HEK293 (cell line): ENCODE data around the gene ASPSCR1.
A peak's percentile ranks its signal among the peaks of the same experiment; 100 is the strongest.

Experiments
- GLIS1 ChIP-seq: fragments of 450-650 bp; formaldehyde crosslinking; IDR thresholded peaks from 2 replicates; pipeline ENCODE4 v1.5.1; 2016; ENCODE audit warnings: missing biosample characterization, missing genetic modification characterization
- GLIS2 ChIP-seq: fragments of 450-650 bp; formaldehyde crosslinking; IDR thresholded peaks from 2 replicates; pipeline ENCODE4 v1.5.1; 2016; ENCODE audit warnings: missing biosample characterization, missing genetic modification characterization
- HOXC10 ChIP-seq: sonication (generic); formaldehyde crosslinking; IDR thresholded peaks from 2 replicates; pipeline ENCODE4 v1.8.1; 2023; ENCODE audit warnings: mild to moderate bottlenecking, missing genetic modification reagents
- KLF8 ChIP-seq: fragments of 450-650 bp; formaldehyde crosslinking; IDR thresholded peaks from 2 replicates; pipeline ENCODE4 v1.5.1; 2016; ENCODE audit warnings: missing biosample characterization, missing genetic modification characterization
- SP2 ChIP-seq: fragments of 450-650 bp; formaldehyde crosslinking; IDR thresholded peaks from 2 replicates; pipeline ENCODE4 v1.5.1; 2016; ENCODE audit warnings: missing biosample characterization, missing genetic modification characterization
- ZBTB17 ChIP-seq: fragments of 450-650 bp; formaldehyde crosslinking; IDR thresholded peaks from 2 replicates; pipeline ENCODE4 v1.5.1; 2016; ENCODE audit warnings: missing biosample characterization, missing genetic modification characterization
- ZBTB20 ChIP-seq: fragments of 450-650 bp; formaldehyde crosslinking; IDR thresholded peaks from 2 replicates; pipeline ENCODE4 v1.5.1; 2016; ENCODE audit warnings: missing biosample characterization, missing genetic modification characterization
- ZFP69B ChIP-seq: fragments of 450-650 bp; formaldehyde crosslinking; IDR thresholded peaks from 2 replicates; pipeline ENCODE4 v1.5.1; 2016; ENCODE audit warnings: missing biosample characterization, missing genetic modification characterization
- ZNF133 ChIP-seq: fragments of 450-650 bp; formaldehyde crosslinking; IDR thresholded peaks from 2 replicates; pipeline ENCODE4 v1.5.1; 2016; ENCODE audit warnings: missing biosample characterization, missing genetic modification characterization
- ZNF19 ChIP-seq: fragments of 450-650 bp; formaldehyde crosslinking; IDR thresholded peaks from 2 replicates; pipeline ENCODE4; 2016; ENCODE audit warnings: missing biosample characterization, missing genetic modification characterization, low read depth
- ZNF202 ChIP-seq: fragments of 450-650 bp; formaldehyde crosslinking; IDR thresholded peaks from 2 replicates; pipeline ENCODE4 v1.5.1; 2016; ENCODE audit warnings: missing biosample characterization, missing genetic modification characterization, borderline replicate concordance
- ZNF324 ChIP-seq: fragments of 450-650 bp; formaldehyde crosslinking; IDR thresholded peaks from 2 replicates; pipeline ENCODE4 v1.5.1; 2016; ENCODE audit warnings: missing biosample characterization, missing genetic modification characterization
- ZNF335 ChIP-seq: fragments of 450-650 bp; formaldehyde crosslinking; conservative IDR thresholded peaks from 2 replicates; pipeline ENCODE4 v1.5.1; 2016; ENCODE audit warnings: missing biosample characterization, missing genetic modification characterization
- ZNF549 ChIP-seq: fragments of 450-650 bp; IDR thresholded peaks from 2 replicates; pipeline ENCODE4 v1.5.1; 2018; ENCODE audit warnings: missing biosample characterization, missing genetic modification characterization, mild to moderate bottlenecking, inconsistent platforms, moderate library complexity
- ZNF600 ChIP-seq: fragments of 450-650 bp; formaldehyde crosslinking; IDR thresholded peaks from 2 replicates; pipeline ENCODE4 v1.5.1; 2016; ENCODE audit warnings: missing biosample characterization, missing genetic modification characterization
- ZNF654 ChIP-seq: fragments of 450-650 bp; formaldehyde crosslinking; IDR thresholded peaks from 2 replicates; pipeline ENCODE4 v1.5.1; 2016; ENCODE audit warnings: low read depth, missing biosample characterization, missing genetic modification characterization
- ZNF707 ChIP-seq: fragments of 450-650 bp; formaldehyde crosslinking; IDR thresholded peaks from 2 replicates; pipeline ENCODE4 v1.5.1; 2016; ENCODE audit warnings: missing biosample characterization, missing genetic modification characterization
- ZNF76 ChIP-seq: fragments of 450-650 bp; formaldehyde crosslinking; IDR thresholded peaks from 2 replicates; pipeline ENCODE4; 2016; ENCODE audit warnings: low read depth, missing biosample characterization, missing genetic modification characterization, borderline replicate concordance
- ZNF792 ChIP-seq: fragments of 450-650 bp; formaldehyde crosslinking; IDR thresholded peaks from 2 replicates; pipeline ENCODE4 v1.5.1; 2016; ENCODE audit warnings: missing biosample characterization, missing genetic modification characterization
- ZNF843 ChIP-seq: fragments of 450-650 bp; formaldehyde crosslinking; IDR thresholded peaks from 2 replicates; pipeline ENCODE4 v1.5.1; 2016; ENCODE audit warnings: missing biosample characterization, missing genetic modification characterization
- TF ChIP-seq, protein P1 (sequence below): fragments of 450-650 bp; formaldehyde crosslinking; IDR thresholded peaks from 2 replicates; pipeline ENCODE4 v1.5.1; 2016; ENCODE audit warnings: missing biosample characterization, missing genetic modification characterization
- TF ChIP-seq, protein P2 (sequence below): fragments of 450-650 bp; formaldehyde crosslinking; IDR thresholded peaks from 2 replicates; pipeline ENCODE4; 2016; ENCODE audit warnings: missing biosample characterization, missing genetic modification characterization
- TF ChIP-seq, protein P3 (sequence below): fragments of 450-650 bp; formaldehyde crosslinking; IDR thresholded peaks from 2 replicates; pipeline ENCODE4 v1.5.1; 2016; ENCODE audit warnings: missing biosample characterization, missing genetic modification characterization, low read depth
- TF ChIP-seq, protein P4 (sequence below): fragments of 450-650 bp; formaldehyde crosslinking; conservative IDR thresholded peaks from 2 replicates; pipeline ENCODE4 v1.5.1; 2016; ENCODE audit warnings: low read depth, missing biosample characterization, missing genetic modification characterization
- TF ChIP-seq, protein P5 (sequence below): fragments of 450-650 bp; IDR thresholded peaks from 2 replicates; pipeline ENCODE4 v1.5.1; 2018; ENCODE audit warnings: missing biosample characterization, mild to moderate bottlenecking, missing genetic modification characterization
- TF ChIP-seq, protein P6 (sequence below): fragments of 450-650 bp; formaldehyde crosslinking; optimal IDR thresholded peaks from 2 replicates; pipeline ENCODE3; 2016; ENCODE audit warnings: missing biosample characterization, mild to moderate bottlenecking, missing genetic modification characterization

ASPSCR1 gene

DNA sequence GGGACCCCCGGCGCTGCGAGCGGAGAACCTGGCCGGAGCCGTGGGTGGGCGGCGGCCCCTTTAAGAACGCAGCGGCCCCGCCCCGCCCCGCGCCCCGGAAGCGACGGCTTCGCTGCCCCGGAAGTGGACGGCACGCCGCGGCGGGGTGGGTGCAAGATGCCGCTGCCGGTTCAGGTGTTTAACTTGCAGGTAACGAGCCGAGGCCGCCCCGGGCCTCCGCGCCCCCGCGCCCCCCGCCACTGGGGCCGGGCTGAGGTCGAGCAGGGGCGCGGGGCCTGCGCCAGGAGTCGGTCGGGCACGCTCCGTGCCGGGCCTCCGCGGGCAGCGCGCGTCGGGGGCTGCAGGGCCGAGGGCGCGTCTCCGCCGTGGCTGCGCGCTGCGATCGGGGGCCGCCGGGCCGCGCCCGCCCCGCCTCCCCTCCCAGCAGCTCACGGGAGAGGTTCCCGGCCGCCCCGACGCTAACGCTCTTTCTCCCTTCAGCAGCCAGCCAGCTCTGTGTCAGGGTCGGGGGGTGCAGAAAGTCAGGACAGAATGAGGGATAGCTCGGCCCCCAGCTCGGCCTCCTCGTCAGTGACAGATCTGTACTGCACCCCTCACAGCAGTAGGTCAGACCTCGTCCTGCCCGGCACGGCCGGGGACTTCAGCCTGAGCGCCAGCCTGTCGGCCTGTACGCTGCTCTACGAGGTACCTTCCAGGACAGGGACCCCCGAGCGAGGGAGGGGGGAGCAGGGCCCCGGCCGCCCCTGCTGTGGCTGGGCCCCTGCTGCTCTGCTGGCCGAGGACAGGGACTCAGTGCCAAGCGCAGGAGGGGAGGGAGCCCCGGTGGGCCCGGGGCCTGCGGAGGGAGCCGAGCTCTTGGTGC lies 74.6 kb downstream of the ASPSCR1 start, which contains the start of the genes GPS1 and RFNG (continued):
- no peak for TF ChIP-seq ZNF843 (tag by site-specific recombination)
- TF ChIP-seq ZNF76 (tag by site-specific recombination) = 0 out of 2 replicates have a peak, but pooled peaks have one; percentile 25
- TF ChIP-seq, protein P1, sequence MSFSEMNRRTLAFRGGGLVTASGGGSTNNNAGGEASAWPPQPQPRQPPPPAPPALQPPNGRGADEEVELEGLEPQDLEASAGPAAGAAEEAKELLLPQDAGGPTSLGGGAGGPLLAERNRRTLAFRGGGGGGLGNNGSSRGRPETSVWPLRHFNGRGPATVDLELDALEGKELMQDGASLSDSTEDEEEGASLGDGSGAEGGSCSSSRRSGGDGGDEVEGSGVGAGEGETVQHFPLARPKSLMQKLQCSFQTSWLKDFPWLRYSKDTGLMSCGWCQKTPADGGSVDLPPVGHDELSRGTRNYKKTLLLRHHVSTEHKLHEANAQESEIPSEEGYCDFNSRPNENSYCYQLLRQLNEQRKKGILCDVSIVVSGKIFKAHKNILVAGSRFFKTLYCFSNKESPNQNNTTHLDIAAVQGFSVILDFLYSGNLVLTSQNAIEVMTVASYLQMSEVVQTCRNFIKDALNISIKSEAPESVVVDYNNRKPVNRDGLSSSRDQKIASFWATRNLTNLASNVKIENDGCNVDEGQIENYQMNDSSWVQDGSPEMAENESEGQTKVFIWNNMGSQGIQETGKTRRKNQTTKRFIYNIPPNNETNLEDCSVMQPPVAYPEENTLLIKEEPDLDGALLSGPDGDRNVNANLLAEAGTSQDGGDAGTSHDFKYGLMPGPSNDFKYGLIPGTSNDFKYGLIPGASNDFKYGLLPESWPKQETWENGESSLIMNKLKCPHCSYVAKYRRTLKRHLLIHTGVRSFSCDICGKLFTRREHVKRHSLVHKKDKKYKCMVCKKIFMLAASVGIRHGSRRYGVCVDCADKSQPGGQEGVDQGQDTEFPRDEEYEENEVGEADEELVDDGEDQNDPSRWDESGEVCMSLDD = peak; percentile 39; the same call in 1 of the 2 replicates
- peak; percentile 20; the same call in 1 of the 2 replicates for TF ChIP-seq KLF8 (tag by site-specific recombination)
- TF ChIP-seq ZBTB20 (tag by site-specific recombination) = peak; percentile 41; the same call in 1 of the 2 replicates
- TF ChIP-seq ZNF19 = no peak
- peak; percentile 57; the same call in 1 of the 2 replicates for TF ChIP-seq ZFP69B
- TF ChIP-seq ZNF792 (tag by site-specific recombination) = no peak
- peak; percentile 48 for TF ChIP-seq SP2 (tag by site-specific recombination)
- peak; percentile 51 for TF ChIP-seq GLIS1 (tag by site-specific recombination)
- TF ChIP-seq ZNF324 = no peak
- TF ChIP-seq ZNF600 (tag by site-specific recombination) = peak; percentile 50; the same call in 1 of the 2 replicates
- TF ChIP-seq, protein P2, sequence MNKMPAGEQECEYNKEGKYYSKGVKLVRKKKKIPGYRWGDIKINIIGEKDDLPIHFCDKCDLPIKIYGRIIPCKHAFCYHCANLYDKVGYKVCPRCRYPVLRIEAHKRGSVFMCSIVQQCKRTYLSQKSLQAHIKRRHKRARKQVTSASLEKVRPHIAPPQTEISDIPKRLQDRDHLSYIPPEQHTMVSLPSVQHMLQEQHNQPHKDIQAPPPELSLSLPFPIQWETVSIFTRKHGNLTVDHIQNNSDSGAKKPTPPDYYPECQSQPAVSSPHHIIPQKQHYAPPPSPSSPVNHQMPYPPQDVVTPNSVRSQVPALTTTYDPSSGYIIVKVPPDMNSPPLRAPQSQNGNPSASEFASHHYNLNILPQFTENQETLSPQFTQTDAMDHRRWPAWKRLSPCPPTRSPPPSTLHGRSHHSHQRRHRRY (tag by site-specific recombination) = peak; percentile 27; the same call in 1 of the 2 replicates
- TF ChIP-seq ZNF202 (tag by site-specific recombination) = no peak
- TF ChIP-seq ZNF549 (tag by site-specific recombination) = no peak
- TF ChIP-seq, protein P3, sequence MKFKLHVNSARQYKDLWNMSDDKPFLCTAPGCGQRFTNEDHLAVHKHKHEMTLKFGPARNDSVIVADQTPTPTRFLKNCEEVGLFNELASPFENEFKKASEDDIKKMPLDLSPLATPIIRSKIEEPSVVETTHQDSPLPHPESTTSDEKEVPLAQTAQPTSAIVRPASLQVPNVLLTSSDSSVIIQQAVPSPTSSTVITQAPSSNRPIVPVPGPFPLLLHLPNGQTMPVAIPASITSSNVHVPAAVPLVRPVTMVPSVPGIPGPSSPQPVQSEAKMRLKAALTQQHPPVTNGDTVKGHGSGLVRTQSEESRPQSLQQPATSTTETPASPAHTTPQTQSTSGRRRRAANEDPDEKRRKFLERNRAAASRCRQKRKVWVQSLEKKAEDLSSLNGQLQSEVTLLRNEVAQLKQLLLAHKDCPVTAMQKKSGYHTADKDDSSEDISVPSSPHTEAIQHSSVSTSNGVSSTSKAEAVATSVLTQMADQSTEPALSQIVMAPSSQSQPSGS = no peak
- TF ChIP-seq, protein P4, sequence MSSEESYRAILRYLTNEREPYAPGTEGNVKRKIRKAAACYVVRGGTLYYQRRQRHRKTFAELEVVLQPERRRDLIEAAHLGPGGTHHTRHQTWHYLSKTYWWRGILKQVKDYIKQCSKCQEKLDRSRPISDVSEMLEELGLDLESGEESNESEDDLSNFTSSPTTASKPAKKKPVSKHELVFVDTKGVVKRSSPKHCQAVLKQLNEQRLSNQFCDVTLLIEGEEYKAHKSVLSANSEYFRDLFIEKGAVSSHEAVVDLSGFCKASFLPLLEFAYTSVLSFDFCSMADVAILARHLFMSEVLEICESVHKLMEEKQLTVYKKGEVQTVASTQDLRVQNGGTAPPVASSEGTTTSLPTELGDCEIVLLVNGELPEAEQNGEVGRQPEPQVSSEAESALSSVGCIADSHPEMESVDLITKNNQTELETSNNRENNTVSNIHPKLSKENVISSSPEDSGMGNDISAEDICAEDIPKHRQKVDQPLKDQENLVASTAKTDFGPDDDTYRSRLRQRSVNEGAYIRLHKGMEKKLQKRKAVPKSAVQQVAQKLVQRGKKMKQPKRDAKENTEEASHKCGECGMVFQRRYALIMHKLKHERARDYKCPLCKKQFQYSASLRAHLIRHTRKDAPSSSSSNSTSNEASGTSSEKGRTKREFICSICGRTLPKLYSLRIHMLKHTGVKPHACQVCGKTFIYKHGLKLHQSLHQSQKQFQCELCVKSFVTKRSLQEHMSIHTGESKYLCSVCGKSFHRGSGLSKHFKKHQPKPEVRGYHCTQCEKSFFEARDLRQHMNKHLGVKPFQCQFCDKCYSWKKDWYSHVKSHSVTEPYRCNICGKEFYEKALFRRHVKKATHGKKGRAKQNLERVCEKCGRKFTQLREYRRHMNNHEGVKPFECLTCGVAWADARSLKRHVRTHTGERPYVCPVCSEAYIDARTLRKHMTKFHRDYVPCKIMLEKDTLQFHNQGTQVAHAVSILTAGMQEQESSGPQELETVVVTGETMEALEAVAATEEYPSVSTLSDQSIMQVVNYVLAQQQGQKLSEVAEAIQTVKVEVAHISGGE (tag by site-specific recombination) = 0 out of 2 replicates have a peak, but pooled peaks have one; percentile 39
- TF ChIP-seq, protein P5, sequence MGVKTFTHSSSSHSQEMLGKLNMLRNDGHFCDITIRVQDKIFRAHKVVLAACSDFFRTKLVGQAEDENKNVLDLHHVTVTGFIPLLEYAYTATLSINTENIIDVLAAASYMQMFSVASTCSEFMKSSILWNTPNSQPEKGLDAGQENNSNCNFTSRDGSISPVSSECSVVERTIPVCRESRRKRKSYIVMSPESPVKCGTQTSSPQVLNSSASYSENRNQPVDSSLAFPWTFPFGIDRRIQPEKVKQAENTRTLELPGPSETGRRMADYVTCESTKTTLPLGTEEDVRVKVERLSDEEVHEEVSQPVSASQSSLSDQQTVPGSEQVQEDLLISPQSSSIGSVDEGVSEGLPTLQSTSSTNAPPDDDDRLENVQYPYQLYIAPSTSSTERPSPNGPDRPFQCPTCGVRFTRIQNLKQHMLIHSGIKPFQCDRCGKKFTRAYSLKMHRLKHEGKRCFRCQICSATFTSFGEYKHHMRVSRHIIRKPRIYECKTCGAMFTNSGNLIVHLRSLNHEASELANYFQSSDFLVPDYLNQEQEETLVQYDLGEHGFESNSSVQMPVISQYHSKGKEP (tag by site-specific recombination) = no peak
- TF ChIP-seq, protein P6, sequence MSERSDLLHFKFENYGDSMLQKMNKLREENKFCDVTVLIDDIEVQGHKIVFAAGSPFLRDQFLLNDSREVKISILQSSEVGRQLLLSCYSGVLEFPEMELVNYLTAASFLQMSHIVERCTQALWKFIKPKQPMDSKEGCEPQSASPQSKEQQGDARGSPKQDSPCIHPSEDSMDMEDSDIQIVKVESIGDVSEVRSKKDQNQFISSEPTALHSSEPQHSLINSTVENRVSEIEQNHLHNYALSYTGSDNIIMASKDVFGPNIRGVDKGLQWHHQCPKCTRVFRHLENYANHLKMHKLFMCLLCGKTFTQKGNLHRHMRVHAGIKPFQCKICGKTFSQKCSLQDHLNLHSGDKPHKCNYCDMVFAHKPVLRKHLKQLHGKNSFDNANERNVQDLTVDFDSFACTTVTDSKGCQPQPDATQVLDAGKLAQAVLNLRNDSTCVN (tag by site-specific recombination) = peak; percentile 66
- no peak for TF ChIP-seq HOXC10 (CRISPR knock-in tag)
- TF ChIP-seq ZBTB17 (tag by site-specific recombination) = 0 out of 2 replicates have a peak, but pooled peaks have one; percentile 14
- TF ChIP-seq ZNF654 (tag by site-specific recombination) = no peak
- TF ChIP-seq ZNF707 = no peak
- peak; percentile 44 for TF ChIP-seq ZNF335
- peak; percentile 76 for TF ChIP-seq GLIS2 (tag by site-specific recombination)
- TF ChIP-seq ZNF133 (tag by site-specific recombination) = no peak
